HG02798 (cell line): Measurements from ENCODE around the gene ZYG11B.
A peak's percentile ranks its signal among the peaks of the same experiment; 100 is the strongest.
"Not testable (repeated sequence)": the region's sequence is repeated elsewhere in the genome, so short reads cannot be mapped to it uniquely, and the experiment has no call there.

Experiments
- ATAC-seq: cut with Tn5 transposase; IDR thresholded peaks from one replicate; pipeline ENCODE4 v1.9.1; 2021; ENCODE audit warnings: mild to moderate bottlenecking; ENCODE audit not compliant: unreplicated experiment, poor library complexity

Gene ZYG11B

DNA sequence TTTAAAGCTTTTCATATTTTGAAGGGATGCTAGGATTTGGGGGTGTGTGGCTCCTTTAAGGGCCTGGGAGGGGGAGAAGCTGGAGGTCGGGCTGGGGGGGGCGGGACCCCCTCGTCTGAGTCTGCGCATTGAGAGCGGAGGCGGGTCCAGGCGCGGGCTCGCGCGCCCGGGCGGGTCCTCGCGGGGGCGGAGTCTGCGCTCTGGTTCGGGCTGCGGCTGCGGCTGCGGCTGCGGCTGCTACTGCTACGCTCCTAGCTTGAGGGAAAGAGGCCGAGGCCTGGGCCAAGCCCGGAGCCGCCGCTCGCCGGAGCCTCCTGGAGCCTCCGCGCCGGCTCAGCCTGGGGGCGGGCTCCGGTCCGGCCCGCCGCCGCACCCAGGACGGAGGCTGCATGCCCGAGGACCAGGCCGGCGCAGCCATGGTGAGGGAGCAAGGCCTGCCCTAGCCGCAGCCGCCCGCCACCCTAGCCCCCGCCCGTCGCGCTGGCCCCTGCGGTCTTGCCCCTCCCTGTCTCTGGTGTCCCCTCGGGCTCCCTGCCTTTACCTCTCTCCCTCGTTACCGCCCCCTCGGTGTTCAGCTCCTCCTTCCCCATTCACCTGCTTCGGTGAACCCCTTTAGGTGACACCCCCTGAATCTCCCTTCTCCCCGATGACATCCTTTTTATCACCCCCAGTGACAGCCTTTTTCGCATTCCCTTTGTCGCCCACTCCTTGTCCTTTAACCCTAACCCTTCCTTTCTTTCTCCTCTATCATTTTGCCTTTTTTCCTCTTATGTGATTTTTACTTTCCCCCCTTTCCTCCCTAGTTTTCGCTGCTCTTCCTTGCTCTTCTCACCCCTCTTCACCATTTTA is at the start of gene ZYG11B:
Gene ZYG11B (plus strand): TSS at position 189 of the 849 bp plus-strand sequence. CDS start 201 bp downstream, at position 390.
- peak; percentile 97 for ATAC-seq

DNA sequence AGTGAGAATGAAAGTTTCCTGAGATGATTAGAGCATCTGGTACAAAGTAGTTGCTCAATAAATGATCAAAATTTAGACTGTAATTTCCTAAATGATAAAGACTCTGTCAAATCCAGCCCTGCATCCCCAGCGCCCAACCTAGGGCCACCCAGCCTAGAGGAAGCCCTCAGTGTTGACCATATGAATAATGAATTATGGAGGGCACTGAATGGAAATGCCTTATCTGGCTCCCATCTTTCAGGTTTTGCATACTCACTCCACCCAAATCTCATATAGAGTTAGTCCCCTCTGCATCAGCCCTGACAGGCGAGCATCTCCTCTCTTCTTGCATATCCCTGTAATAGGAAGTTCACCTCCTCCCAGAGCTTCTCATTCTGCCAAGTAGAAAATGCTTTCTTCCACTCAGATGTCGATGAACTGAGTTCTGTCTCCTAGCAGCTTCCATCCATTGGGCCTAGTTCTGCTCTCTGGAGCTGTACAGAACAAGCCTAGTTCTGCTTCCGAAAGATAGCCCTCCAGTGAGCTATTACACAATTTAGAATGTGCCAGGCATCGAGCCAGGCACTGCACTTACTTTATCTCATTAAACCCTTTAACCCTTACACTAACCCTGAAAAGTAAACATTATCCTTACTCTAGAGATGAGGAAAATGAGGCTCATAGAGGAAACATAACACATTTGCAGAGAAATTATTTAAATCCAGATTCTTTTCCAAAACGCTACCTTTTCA is 49.0 kb upstream of the ZYG11B start:
- no peak for ATAC-seq

DNA sequence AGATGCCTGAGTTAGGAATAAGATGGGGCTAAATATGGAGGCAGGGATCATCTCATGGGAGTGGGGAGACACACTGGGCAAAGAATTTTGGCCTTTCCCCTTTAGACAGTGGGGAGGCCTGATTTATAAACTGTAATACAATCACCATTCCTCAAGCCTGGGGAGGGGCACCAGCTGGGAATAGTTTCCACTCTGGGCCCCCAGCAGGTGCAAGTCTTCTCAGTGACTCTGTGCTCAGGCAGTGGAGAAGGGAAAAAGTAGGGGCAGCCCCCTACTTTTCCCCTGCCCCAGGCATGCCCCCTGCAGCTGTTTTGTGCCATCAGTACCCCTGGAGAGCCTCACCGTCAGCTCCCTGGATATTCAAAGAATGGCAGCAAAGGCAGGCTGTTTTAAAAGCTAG is 47.2 kb upstream of the ZYG11B start:
- ATAC-seq, result no peak

DNA sequence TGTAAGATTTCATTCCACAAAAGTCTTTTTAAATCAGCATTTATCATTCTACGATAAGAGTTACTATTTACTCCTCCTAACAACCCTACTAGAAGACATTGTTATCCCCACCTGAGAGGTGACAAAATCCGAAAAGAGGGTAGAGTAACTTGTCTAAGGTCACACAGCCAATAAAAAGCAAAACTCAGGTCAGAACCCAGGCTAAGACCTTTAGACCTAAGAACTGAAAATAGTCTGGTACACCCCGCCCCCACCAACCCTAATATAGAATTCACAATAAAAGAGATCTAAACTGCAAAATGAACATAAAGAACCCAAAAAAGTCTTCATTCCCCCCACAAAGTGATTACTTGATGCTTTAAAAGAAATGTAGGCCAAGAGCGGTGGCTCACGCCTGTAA is 46.8 kb upstream of the ZYG11B start:
- no peak for ATAC-seq

DNA sequence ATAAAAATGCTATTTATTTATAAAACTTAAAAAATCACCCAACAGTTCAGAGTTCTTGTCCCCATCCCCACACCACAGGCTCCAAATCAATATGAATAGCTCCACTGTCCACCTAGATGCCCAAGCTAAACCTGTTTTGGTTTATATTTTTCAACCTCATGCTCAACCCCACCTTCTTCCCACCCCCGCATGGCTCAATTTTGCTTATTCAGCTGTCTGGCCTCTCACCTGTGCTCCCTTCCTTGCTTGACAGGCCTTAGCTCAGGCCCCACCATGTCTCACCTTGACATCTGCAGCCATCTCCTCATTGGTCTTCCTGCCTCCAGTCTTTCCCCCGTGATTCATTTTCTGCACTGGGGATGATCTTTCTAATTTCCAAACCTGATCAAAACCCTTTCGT is 45.9 kb upstream of the ZYG11B start:
- ATAC-seq, result no peak

DNA sequence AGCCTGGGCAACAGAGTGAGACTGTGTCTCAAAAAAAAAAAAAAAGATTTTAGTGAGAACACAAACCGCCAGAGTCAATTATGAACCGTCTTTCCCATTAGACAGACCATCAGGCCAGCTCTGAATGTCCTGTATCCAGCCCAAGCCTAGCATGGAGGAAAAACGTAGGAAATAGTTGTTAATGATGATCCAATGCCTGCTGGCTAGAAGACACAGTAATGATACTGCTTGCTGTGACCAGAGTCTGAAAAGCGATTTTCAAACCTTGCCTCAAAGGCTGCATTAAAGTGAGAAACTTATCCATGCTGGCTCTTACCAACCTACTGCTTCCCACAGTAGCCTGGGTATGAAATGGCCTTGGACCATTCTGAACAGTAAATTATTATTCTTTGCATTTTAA is 45.1 kb upstream of the ZYG11B start:
- ATAC-seq, result no peak

DNA sequence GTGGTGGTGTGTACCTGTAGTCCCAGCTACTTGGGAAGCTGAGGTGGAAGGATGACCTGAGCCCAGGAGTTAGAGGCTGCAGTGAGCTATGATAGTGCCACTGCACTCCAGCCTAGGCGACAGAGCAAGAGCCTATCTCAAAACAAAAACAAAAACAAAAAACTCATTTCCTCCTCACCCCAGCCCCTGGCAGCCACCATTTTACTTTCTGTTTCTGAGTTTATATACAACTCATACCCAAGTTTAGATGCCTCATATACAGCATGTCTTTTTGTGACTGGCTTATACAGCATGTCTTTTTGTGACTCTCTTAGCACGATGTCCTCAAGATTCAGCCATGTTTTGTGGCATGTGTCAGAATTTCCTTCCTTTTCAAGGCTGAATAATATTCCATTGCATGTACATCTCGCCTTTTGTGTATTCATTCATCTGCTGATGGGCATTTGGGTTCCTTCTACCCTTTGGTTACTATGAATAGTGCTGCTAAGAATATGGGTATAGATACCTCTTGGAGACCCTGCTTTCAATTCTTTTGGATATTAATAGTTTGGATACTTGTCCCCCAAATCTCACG is 42.8 kb upstream of the ZYG11B start:
- no peak for ATAC-seq

DNA sequence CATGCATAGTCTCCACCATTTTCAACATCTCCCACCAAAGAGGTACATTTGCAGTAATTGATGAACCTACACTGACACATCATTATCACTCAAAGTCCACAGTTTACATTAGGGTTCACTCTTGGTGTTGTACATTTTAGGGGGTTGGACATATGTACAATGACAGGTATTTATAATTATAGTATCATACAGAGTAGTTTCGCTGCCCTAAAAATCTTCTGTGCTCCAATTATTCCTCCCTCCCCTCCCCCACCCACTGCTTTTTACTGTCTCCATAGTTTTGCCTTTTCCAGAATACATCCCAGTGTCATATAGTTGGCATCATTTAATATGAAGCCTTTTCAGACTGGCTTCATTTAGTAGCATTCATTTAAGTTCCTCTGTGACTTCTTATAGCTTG is 41.7 kb upstream of the ZYG11B start:
- ATAC-seq, result no peak

DNA sequence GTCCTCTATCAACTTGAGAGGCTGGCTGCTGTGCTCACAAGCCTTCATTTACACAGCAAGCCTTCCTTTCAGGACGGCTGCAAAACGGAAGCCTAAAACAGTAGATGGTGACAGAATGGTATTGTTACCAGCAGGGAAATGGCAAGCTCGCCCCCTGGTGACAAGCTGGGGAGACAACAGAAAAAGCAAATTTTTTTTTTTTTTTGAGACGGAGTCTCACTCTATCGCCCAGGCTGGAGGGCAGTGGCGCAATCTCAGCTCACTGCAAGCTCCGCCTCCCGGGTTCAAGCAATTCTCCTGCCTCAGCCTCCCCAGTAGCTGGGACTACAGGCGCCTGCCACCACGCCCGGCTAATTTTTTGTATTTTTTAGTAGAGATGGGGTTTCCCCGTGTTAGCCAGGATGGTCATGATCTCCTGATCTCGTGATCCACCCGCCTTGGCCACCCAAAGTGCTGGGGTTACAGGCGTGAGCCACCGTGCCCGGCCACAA is 39.9 kb upstream of the ZYG11B start:
- ATAC-seq, result peak; percentile 69

DNA sequence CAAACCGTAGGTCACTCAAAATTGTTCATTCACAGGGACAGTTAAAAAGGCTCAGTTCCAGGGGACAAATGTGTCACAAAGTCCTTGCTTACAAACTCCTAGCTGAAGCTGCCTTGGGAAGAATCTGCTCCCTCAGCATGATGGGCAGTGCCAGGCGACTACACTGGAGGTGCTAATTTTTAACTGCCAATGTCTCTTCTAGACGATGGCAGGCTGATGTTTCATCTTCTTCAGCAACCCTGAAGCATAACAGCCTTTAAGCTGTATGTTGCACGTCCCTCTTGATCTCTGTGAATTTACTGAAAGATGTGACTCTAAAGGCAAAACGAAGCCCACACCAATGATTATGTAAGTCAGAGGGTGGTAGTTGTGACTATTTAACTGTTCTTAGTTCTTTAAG is 39.4 kb upstream of the ZYG11B start:
- ATAC-seq, result no peak

DNA sequence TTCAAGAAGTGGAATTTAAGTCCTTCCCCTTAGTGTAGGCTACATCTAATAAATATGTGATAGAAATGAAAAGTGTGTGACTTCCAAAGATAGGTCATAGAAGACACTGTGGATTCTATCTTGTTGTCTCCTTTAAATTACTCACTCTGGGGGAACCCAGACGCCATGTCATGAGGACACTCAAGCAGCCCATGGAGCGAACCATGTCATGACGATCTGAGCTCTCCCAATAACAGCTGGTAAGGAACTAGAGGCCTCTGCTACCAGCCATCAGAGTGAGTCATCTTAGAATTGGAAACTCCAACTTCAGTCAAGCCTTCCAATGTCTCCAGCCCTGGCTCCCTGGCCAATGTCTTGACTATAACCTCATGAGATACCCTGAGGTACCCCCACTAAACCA is 34.4 kb upstream of the ZYG11B start:
- no peak for ATAC-seq

DNA sequence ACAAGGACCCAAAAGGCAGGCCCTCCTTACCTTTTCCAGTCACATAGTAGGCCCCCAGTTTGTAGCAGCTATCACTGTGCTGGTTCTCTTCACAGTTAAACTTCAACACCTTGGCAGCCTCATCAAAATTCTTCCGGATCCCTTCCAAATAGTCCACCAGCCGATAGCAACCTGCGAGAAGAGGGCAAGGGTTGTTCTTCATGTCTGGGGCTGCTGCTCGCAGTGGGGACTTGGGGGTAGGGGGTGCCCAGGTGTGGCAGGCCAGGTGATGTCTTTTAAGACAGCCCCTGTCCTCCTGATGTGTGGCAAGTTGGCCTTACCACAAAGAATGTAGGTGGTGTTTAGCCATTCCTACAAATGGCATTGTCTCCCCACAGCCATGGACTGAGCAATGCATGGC is 33.6 kb upstream of the ZYG11B start:
- no peak for ATAC-seq

DNA sequence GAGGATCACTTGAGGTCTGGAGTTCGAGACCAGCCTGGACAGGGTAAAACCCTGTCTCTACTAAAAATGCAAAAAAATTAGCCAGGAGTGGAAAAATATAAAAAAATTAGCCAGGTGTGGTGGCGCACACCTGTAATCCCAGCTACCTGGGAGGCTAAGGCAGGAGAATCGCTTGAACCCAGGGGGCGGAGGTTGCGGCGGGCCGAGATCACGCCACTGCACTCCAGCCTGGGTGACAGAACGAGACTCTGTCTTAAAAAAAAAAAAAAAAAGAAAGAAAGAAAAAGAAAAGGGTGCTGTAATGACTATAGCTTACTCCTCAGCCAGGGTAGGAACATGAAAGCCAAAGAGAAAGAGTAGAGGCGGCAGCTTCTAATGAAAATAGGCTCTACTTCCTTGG is 32.9 kb upstream of the ZYG11B start:
- ATAC-seq, result not testable (repeated sequence)

DNA sequence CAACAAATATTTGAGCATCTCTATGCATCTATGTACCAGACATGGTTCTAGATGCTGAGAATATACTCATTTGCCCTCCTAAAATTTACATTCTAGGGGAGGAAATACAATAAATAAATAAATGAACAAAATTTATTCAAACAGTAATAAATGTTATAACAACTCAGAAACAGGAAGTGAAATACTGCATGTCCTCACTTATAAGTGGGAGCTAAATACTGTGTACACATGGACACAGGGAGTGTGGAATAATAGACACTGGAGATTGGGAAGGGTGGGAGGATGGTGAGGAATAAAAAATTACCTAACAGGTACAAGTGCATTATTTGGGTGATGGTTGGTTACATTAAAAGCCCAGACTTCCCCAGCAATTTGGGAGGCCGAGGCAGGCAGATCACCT is 32.4 kb upstream of the ZYG11B start:
- ATAC-seq, result no peak

DNA sequence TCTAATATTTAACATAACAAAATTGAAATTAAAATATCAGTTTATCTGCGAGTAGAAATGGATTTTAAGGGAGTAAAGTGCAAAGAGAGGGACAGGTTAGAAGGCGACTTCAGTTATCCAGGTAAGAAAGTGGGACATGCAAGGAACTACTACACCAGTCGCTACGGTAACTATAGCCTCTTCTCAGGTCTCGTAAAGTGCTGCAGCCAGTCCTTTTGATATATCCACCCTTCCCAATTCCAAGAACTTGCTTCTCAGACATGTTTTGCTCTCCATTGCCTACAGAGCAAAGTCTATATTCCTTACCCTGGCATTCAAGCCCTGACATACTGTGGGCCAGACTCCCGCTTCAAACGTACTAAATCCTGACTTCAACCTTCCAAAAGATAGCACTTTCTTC is 30.6 kb upstream of the ZYG11B start:
- ATAC-seq, result no peak

DNA sequence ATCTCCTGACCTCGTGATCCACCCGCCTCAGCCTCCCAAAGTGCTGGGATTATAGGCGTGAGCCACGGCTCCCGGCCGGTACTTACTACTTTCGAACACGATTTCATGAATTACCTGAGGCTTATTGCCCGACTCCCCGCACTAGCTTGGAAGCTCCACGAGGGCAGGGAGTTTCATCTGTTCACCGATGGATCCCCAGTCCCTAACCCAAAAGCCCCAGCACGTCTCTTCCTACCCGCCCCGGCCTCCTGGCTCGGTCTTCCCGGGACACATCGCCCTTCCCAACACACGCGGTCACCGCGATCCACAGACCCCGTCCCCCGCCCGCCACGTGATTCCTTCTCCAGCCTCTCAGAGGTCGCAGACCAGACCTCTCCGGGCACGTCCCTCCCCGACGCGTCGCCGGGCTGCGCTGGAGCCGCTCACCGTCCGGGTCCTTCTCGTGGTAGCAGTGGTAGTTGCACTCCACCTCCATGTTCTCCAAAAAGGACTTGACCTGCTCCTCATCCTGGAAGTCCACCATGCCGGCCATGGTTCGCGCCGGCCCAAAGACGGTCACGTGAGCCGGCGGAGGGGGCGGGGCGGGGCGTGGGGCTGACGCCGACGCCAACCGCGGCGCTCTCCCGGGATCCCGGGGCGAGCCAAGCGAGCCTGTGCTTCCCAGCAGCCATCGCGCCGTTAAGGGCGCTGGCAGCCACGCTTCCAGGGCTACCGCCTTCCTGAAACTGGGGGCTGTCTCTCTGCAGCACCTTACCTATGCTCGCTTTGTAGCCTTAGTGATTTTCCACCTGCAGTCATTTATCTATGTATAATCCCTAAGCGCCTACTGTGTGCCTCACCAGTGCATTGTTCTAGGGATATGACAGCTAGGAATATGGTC is 28.2 kb upstream of the ZYG11B start, which contains the start of gene COA7:
Gene COA7 (minus strand): TSS at position 553 of the 880 bp plus-strand sequence. CDS start 21 bp downstream, at position 532.
- ATAC-seq, result peak; percentile 59

DNA sequence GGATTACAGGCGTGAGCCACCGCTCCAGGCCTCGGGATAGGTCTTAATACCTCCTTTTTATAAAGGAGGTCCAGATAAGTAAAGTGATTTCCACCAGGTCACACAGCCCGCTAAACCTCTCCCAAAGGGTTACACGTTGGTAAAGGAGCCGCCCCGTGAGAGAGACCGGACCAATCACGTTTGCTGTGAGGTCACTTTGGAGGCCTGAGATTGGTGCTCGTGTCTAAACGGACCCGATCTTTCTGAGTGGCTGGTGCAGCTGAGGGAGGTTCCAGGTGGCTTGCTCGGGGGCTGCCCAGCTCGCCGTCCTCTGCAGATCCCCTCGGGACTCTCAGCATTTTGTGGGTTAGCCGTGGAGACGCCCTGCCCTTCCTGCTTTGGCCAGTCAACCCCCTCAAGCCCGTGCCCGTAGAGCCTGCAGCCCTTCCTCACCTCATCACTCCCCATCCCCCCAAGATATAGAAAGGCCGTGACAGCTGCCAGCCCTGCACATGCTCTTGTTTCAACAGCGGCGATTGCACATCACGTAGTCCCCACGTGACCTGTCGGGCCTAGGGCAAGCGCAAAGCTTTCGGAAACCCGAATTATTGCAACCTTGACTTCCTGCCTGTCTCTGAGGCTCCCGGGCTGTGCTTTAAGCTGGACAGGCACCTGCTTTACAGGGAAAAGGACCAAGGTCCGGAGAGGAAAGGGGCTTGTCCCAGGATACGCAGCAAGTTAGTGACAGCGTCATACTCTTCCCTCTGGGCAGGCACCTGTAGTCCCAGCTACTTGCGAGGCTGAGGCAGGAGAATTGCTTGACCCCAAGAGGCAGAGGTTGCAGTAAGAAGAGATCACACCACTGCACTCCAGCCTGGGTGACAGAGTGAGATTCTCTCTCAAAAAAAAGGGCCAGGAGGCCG is 23.1 kb upstream of the ZYG11B start:
- peak; percentile 91 for ATAC-seq

DNA sequence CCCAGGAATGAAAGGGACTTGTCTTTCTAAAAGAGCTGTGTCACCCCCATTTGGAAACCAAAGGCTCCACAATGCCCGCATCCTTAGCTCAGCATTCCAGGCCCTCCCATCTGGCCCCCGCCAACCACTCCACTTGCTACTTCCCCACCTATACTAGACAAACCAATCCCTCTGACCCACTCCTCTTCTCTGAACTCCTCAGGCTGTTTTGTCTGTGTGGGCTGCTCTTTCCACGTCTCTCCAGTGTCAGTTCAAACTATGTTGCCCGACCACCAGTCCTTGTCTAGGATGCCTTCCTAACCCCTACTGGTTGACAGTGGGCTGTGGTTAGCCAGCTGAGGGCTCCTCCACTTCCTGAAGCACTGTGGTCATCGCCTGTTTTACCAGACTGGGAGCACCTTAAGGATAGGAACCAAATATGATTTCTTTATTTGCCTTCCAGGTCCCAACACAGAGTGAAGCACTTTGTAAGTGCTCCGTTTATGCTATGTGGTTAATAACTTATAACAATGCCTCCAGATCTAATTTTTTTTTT is 20.1 kb upstream of the ZYG11B start:
- no peak for ATAC-seq
